Stomach (tissue), 4 donors: Measurements from ENCODE around the gene MLH3.

ENCODE experiments used
- CTCF ChIP-seq, 7 experiments: fragments of 450-650 bp in 4 of 7; fragments of 200-600 bp in 3 of 7; sonication (generic) in 3 of 7; IDR thresholded peaks; one replicate each; pipeline ENCODE4 v1.5.1; 2016 to 2019; ENCODE audit warnings: antibody characterized with exemption in 7 of 7, control low read depth in 2 of 7, mild to moderate bottlenecking in 1 of 7
- POLR2A ChIP-seq, 4 donors: fragments of 450-650 bp; IDR thresholded peaks; one replicate each; pipeline ENCODE4 v1.6.1; 2016; ENCODE audit warnings: antibody characterized with exemption in 4 of 4, control low read depth in 2 of 4, mild to moderate bottlenecking in 1 of 4, moderate library complexity in 1 of 4
- POLR2AphosphoS5 ChIP-seq, 3 donors: sonication (generic); formaldehyde crosslinking; IDR thresholded peaks; one replicate each; pipeline ENCODE4 v1.6.1; 2016; ENCODE audit warnings: antibody characterized with exemption in 3 of 3

DNA sequence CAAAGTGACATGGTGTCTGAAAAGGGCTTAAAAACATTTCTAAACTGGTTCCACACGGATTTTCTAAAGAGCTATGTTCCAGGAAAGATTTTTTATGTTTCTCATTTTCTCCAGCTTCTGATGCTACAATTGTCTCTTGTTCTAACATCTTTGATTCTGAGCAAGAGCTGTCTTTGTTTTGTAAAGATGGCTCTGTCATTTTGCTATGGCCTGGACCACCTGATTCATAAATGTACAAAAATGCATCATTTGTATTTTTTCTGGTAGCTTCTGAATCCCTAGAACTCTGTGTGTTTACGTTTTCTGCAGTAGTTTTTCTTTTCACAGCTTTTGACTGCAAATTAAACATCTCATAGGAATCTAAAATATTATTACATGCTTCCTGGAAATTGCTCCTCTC is 3.2 kb downstream of the MLH3 start:
- TF ChIP-seq CTCF (IDR thresholded peaks at IDR 0.05) (no peak), POLR2A (IDR thresholded peaks at IDR 0.05) (no peak), POLR2AphosphoS5 (IDR thresholded peaks at IDR 0.05) (no peak)
